HL-60 (cell line): Measurements from ENCODE around the gene FBXO24.
A peak's percentile ranks its signal among the peaks of the same experiment; 100 is the strongest.

Experiments
- DNase-seq, 2 experiments: peaks; one replicate each; pipeline ENCODE4 v3.0.0-alpha.2; 2010 to 2020; ENCODE audit warnings: low read depth in 1 of 2, low spot score in 1 of 2
- H3K27ac ChIP-seq: fragments of 250-450 bp; sonication (Bioruptor Pico); replicated peaks from 2 replicates; pipeline ENCODE4 v1.5.1; 2020; ENCODE audit warnings: mild to moderate bottlenecking, moderate library complexity
- H3K27me3 ChIP-seq: fragments of 250-450 bp; sonication (Bioruptor Pico); 2 replicates; pipeline ENCODE4 v1.5.1; 2021; ENCODE audit warnings: mild to moderate bottlenecking, moderate library complexity; ENCODE audit not compliant: insufficient read depth, poor library complexity, severe bottlenecking
- H3K4me3 ChIP-seq: replicated peaks from 2 replicates; pipeline ENCODE4 v1.5.1; 2011; ENCODE audit warnings: mild to moderate bottlenecking, control low read depth, low read length; ENCODE audit not compliant: insufficient read depth
- GABPA ChIP-seq: IDR thresholded peaks from 2 replicates; pipeline ENCODE4 v1.6.1; 2012; ENCODE audit warnings: low read depth
- POLR2AphosphoS5 ChIP-seq: IDR thresholded peaks from 2 replicates; pipeline ENCODE4 v1.6.1; 2012; ENCODE audit warnings: low read depth
- SPI1 ChIP-seq: IDR thresholded peaks from 2 replicates; pipeline ENCODE4 v1.6.1; 2012; ENCODE audit warnings: low read depth, mild to moderate bottlenecking, borderline replicate concordance
- TF ChIP-seq, protein P1 (sequence below): IDR thresholded peaks from 2 replicates; pipeline ENCODE4 v1.6.1; 2012; ENCODE audit warnings: low read depth; ENCODE audit not compliant: insufficient replicate concordance
- TF ChIP-seq, protein P2 (sequence below): IDR thresholded peaks from one replicate; pipeline ENCODE4 v1.5.1; 2011; ENCODE audit warnings: low read length, control low read depth, inconsistent platforms; ENCODE audit not compliant: insufficient read depth

The FBXO24 gene

DNA sequence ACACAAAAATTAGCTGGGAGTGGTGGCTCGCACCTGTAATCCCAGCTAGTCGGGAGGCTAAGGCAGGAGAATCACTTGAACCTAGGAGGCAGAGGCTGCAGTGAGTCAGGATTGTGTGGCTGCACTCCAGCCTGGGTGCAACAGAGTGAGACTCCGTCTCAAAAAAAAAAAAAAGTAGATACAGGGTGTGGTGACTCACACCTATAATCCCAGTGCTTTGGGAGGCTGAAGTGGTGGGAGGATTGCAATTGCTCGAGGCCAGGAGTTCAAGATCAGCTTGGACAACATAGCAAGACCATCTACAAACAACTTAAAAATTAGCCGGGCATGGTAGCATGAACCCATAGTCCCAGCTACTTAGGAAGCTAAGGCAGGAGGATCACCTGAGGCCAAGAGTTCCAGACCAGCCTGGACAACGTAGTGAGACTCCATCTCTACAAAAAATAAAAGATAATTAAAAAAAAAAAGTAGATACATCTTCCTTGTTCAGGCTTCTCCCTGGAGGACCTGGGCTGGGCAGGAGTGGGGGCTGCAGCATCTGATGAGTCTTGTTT, 28.3 kb downstream of the FBXO24 start:
- Histone ChIP-seq H3K27me3 (no peaks in the 10 kb centered on the region), H3K27ac (0 out of 2 replicates have a peak overlapping the region, but pooled peaks have one; percentile 29), H3K4me3 (no peak overlapping the region)
- TF ChIP-seq, protein P1, sequence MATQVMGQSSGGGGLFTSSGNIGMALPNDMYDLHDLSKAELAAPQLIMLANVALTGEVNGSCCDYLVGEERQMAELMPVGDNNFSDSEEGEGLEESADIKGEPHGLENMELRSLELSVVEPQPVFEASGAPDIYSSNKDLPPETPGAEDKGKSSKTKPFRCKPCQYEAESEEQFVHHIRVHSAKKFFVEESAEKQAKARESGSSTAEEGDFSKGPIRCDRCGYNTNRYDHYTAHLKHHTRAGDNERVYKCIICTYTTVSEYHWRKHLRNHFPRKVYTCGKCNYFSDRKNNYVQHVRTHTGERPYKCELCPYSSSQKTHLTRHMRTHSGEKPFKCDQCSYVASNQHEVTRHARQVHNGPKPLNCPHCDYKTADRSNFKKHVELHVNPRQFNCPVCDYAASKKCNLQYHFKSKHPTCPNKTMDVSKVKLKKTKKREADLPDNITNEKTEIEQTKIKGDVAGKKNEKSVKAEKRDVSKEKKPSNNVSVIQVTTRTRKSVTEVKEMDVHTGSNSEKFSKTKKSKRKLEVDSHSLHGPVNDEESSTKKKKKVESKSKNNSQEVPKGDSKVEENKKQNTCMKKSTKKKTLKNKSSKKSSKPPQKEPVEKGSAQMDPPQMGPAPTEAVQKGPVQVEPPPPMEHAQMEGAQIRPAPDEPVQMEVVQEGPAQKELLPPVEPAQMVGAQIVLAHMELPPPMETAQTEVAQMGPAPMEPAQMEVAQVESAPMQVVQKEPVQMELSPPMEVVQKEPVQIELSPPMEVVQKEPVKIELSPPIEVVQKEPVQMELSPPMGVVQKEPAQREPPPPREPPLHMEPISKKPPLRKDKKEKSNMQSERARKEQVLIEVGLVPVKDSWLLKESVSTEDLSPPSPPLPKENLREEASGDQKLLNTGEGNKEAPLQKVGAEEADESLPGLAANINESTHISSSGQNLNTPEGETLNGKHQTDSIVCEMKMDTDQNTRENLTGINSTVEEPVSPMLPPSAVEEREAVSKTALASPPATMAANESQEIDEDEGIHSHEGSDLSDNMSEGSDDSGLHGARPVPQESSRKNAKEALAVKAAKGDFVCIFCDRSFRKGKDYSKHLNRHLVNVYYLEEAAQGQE: no peak
- TF ChIP-seq, protein P2, sequence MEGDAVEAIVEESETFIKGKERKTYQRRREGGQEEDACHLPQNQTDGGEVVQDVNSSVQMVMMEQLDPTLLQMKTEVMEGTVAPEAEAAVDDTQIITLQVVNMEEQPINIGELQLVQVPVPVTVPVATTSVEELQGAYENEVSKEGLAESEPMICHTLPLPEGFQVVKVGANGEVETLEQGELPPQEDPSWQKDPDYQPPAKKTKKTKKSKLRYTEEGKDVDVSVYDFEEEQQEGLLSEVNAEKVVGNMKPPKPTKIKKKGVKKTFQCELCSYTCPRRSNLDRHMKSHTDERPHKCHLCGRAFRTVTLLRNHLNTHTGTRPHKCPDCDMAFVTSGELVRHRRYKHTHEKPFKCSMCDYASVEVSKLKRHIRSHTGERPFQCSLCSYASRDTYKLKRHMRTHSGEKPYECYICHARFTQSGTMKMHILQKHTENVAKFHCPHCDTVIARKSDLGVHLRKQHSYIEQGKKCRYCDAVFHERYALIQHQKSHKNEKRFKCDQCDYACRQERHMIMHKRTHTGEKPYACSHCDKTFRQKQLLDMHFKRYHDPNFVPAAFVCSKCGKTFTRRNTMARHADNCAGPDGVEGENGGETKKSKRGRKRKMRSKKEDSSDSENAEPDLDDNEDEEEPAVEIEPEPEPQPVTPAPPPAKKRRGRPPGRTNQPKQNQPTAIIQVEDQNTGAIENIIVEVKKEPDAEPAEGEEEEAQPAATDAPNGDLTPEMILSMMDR: no peak
- no peak for TF ChIP-seq SPI1
- TF ChIP-seq GABPA: no peak
- TF ChIP-seq POLR2AphosphoS5: no peak
- DNase-seq: no peak

DNA sequence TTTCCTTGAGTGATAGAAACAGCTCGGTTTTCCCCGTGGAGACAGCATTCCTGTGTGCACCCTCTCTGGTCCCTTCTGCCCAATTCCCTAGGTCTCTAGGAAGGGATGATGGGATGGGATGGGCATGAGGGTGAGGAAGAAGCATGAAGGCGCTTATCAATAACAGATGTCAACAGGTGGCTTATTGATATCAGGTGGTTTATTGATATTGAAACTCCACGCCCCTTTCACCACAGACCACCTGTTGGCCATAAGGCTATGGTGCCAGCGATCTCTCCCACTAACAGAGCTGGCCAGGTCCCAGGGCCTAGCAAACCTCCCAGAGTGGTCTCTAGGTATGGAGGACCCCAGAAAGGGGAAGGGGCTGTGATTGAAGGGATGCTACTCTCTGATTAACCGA, 34.1 kb downstream of the FBXO24 start:
- no peak for DNase-seq
- Histone ChIP-seq H3K27ac (no peak overlapping the region), H3K27me3 (no peaks in the 10 kb centered on the region), H3K4me3 (no peak overlapping the region)
- TF ChIP-seq SPI1 (no peak), GABPA (no peak), POLR2AphosphoS5 (no peak)
- TF ChIP-seq, protein P1: no peak
- TF ChIP-seq, protein P2: no peak

DNA sequence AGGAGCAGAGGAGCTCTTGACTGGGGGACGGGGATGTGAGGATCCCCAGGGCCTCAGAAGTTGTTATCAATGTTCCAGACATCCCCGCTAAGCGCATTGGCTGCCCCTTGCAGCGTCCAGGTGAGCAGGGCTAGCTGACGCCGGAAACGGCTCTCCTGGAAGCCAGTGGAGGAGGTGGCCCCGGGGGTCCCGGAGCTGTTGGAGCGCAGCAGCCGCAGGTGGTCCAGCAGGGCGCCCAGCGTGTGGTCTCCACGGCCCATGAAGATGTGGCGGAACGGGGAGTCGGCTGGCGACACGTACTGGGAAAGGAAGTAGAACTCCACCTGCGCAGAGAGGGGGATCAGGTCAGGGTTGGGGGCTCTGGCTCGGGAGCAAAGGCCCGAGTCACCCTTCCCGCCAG, 34.7 kb downstream of the FBXO24 start:
- H3K4me3 ChIP-seq: no peak overlapping the region
- TF ChIP-seq, protein P2: no peak
- TF ChIP-seq, protein P1: no peak
- TF ChIP-seq GABPA (no peak), SPI1 (no peak), POLR2AphosphoS5 (no peak)
- DNase-seq: no peak
- H3K27ac ChIP-seq: no peak overlapping the region
- H3K27me3 ChIP-seq: no peaks in the 10 kb centered on the region
